Tibial nerve (tissue), 4 donors: Measurements from ENCODE around the gene MIA2.

Experiments used
- CTCF ChIP-seq, 5 experiments: fragments of 200-600 bp in 3 of 5; fragments of 450-650 bp in 2 of 5; sonication (generic) in 3 of 5; IDR thresholded peaks; one replicate each; pipeline ENCODE4 v1.5.1; 2016 to 2019; ENCODE audit warnings: antibody characterized with exemption in 5 of 5, mild to moderate bottlenecking in 3 of 5, moderate library complexity in 2 of 5
- EP300 ChIP-seq, 2 donors: sonication (generic); formaldehyde crosslinking; IDR thresholded peaks; one replicate each; pipeline ENCODE4 v1.6.1; 2017; ENCODE audit warnings: antibody characterized with exemption in 2 of 2, mild to moderate bottlenecking in 1 of 2
- POLR2A ChIP-seq, 2 donors: fragments of 450-650 bp; IDR thresholded peaks; one replicate each; pipeline ENCODE4 v1.6.1; 2017; ENCODE audit warnings: antibody characterized with exemption in 2 of 2, mild to moderate bottlenecking in 2 of 2, moderate library complexity in 2 of 2

- TF ChIP-seq CTCF (IDR thresholded peaks at IDR 0.05) (no peak), POLR2A (IDR thresholded peaks at IDR 0.05) (no peak), EP300 (IDR thresholded peaks at IDR 0.05) (no peak)
Measured at GRCh38 chr14:39425947-39426346, 192.2 kb downstream of the MIA2 start.
